OCI-LY3 (cell line): ENCODE results near the gene FRMD4A.

Experiments
- CTCF ChIP-seq: fragments of 200-600, 300-600 bp; sonication (generic); IDR thresholded peaks from 2 replicates; pipeline ENCODE4 v1.5.1; 2014; ENCODE audit warnings: antibody characterized with exemption, low read length, low read depth
- EZH2phosphoT487 ChIP-seq: fragments of 200-600 bp; shearing (Covaris generic); IDR thresholded peaks from 2 replicates; pipeline ENCODE4 v1.6.1; 2018; ENCODE audit warnings: antibody characterized with exemption, mixed run types, low read depth

GRCh38 chr10:13991353-13991752 lies 339.4 kb downstream of the FRMD4A start:
- TF ChIP-seq CTCF (no peak), EZH2phosphoT487 (no peak)
